A673 (cell line): ENCODE measurements around the gene HECTD4. TPM values are rescaled to one million over a fixed set of nuclear protein-coding genes. Genes with fewer than 3 reads are reported as not detected.

Experiments used
- BruUV-seq: library from RNA; stranded (reverse); fragments of 400-500 nt; replicated peaks from 2 replicates; lab custom pipeline; 2021; lab: Mats Ljungman, UMichigan
- CTCF ChIA-PET: fragments of 300-600 bp; sonication (Branson Sonifier 250); formaldehyde crosslinking; loops from one replicate; lab custom pipeline; 2022; ENCODE audit warnings: antibody characterized with exemption; lab: Charles Lee
- POLR2A ChIA-PET: fragments of 300-600 bp; sonication (Branson Sonifier 250); formaldehyde crosslinking; loops from one replicate; lab custom pipeline; 2022; ENCODE audit warnings: antibody characterized with exemption; ENCODE audit not compliant: low non-redundant PET; lab: Charles Lee
- DNase-seq: peaks from one replicate; pipeline ENCODE4 v3.0.0-alpha.2; 2015; ENCODE audit warnings: low spot score
- H3K27ac ChIP-seq: fragments of 200-600 bp; sonication (generic); 2 replicates; pipeline ENCODE4 v1.5.1; 2016; ENCODE audit warnings: mixed run types, low read depth, mild to moderate bottlenecking, mixed read lengths, antibody characterized with exemption, low read length; ENCODE audit not compliant: poor library complexity, severe bottlenecking
- H3K27me3 ChIP-seq: fragments of 200-600 bp; sonication (generic); replicated peaks from 2 replicates; pipeline ENCODE4 v1.6.1; 2017; ENCODE audit warnings: mixed run types, low read depth, mild to moderate bottlenecking, mixed read lengths, antibody characterized with exemption, low read length; ENCODE audit not compliant: insufficient read depth, poor library complexity
- H3K36me3 ChIP-seq: fragments of 200-600 bp; sonication (generic); 2 replicates; pipeline ENCODE4 v1.6.1; 2016; ENCODE audit warnings: mixed run types, mild to moderate bottlenecking, mixed read lengths, antibody characterized with exemption, low read length; ENCODE audit not compliant: insufficient read depth, poor library complexity, severe bottlenecking
- H3K4me1 ChIP-seq: fragments of 200-600 bp; sonication (generic); 2 replicates; pipeline ENCODE4 v1.6.1; 2017; ENCODE audit warnings: mixed run types, mild to moderate bottlenecking, mixed read lengths, antibody characterized with exemption, low read length; ENCODE audit not compliant: insufficient read depth, poor library complexity, severe bottlenecking
- H3K4me3 ChIP-seq: fragments of 200-600 bp; sonication (generic); 2 replicates; pipeline ENCODE4 v1.5.1; 2016; ENCODE audit warnings: low read depth, mixed run types, mild to moderate bottlenecking, mixed read lengths, low read length; ENCODE audit not compliant: poor library complexity, severe bottlenecking
- H3K9me3 ChIP-seq: fragments of 200-600 bp; sonication (generic); 2 replicates; pipeline ENCODE4 v1.6.1; 2016; ENCODE audit warnings: mixed run types, low read depth, mild to moderate bottlenecking, mixed read lengths, antibody characterized with exemption, low read length; ENCODE audit not compliant: poor library complexity, severe bottlenecking
- EZH2 ChIP-seq: fragments of 200-600 bp; sonication (generic); IDR thresholded peaks from 2 replicates; pipeline ENCODE4 v1.6.1; 2017; ENCODE audit warnings: borderline replicate concordance, low read depth, mild to moderate bottlenecking, mixed read lengths, antibody characterized with exemption, low read length; ENCODE audit not compliant: poor library complexity, severe bottlenecking
- intact Hi-C: fragments of 100-400 bp; cut with micrococcal nuclease; formaldehyde crosslinking; loops from one replicate; pipeline ENCODE4 v1.10.0; 2022; ENCODE audit not compliant: unreplicated experiment
- total RNA-seq: library from RNA; stranded (reverse); gene quantifications from 2 replicates; pipeline ENCODE4 v1.2.3, GENCODE V29; 2021
- TF ChIP-seq, protein P1 (sequence below): fragments of 300-800, 200-600 bp; sonication (generic); conservative IDR thresholded peaks from 2 replicates; pipeline ENCODE4 v1.5.1; 2017; ENCODE audit warnings: low read depth, mild to moderate bottlenecking, antibody characterized with exemption, low read length, moderate library complexity, mixed read lengths

HECTD4 gene
- total RNA-seq, 1 experiment from 2014 or later: 52.1 TPM

- POLR2A ChIA-PET: no interaction called here
- H3K4me1 ChIP-seq: no peaks in the 10 kb centered on the region
- H3K27ac ChIP-seq: no peak overlapping the region
- no peak overlapping the region for H3K4me3 ChIP-seq
- CTCF ChIA-PET: no interaction called here
- H3K9me3 ChIP-seq: no peaks in the 10 kb centered on the region
- no TSS peak for BruUV-seq
- no peak for TF ChIP-seq EZH2
- no peak for DNase-seq
- H3K36me3 ChIP-seq: peaks cover 38% of the 10 kb centered on the region
- intact Hi-C loops: no loop called here
- H3K27me3 ChIP-seq: no peaks in the 10 kb centered on the region
Observed at GRCh38 chr12:112241176-112241575, 141.1 kb downstream of the HECTD4 start.

GRCh38 chr12:112239881-112240280, 142.3 kb downstream of the HECTD4 start:
- Histone ChIP-seq H3K4me1 (no peaks in the 10 kb centered on the region), H3K9me3 (no peaks in the 10 kb centered on the region), H3K27ac (no peak overlapping the region), H3K4me3 (no peak overlapping the region), H3K36me3 (peaks cover 47% of the 10 kb centered on the region), H3K27me3 (no peaks in the 10 kb centered on the region)
- no TSS peak for BruUV-seq
- ChIA-PET CTCF (no interaction called here), POLR2A (no interaction called here)
- TF ChIP-seq, protein P1, sequence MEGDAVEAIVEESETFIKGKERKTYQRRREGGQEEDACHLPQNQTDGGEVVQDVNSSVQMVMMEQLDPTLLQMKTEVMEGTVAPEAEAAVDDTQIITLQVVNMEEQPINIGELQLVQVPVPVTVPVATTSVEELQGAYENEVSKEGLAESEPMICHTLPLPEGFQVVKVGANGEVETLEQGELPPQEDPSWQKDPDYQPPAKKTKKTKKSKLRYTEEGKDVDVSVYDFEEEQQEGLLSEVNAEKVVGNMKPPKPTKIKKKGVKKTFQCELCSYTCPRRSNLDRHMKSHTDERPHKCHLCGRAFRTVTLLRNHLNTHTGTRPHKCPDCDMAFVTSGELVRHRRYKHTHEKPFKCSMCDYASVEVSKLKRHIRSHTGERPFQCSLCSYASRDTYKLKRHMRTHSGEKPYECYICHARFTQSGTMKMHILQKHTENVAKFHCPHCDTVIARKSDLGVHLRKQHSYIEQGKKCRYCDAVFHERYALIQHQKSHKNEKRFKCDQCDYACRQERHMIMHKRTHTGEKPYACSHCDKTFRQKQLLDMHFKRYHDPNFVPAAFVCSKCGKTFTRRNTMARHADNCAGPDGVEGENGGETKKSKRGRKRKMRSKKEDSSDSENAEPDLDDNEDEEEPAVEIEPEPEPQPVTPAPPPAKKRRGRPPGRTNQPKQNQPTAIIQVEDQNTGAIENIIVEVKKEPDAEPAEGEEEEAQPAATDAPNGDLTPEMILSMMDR: no peak
- no peak for TF ChIP-seq EZH2
- intact Hi-C loops: no loop called here
- DNase-seq: no peak

DNA sequence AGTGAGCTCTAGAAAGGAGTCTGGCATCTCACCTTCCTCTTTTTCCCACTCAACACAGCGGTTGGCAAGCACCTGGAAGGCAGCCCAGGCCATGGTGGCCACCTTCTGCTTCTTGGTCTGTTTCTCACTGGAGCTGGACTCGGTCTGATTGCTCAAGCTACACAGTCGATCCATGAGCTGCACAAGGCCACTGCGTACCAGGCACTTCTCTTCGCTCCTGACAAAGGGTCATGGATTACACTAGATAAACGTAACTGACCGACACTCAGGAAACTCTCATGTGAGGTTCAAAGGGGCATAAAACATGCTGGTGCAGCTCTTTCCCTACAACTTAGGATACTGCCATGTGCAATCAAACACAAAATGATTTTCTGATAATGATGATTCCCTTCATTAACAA, 143.2 kb downstream of the HECTD4 start:
- POLR2A ChIA-PET: no interaction called here
- H3K9me3 ChIP-seq: no peaks in the 10 kb centered on the region
- H3K4me3 ChIP-seq: no peak overlapping the region
- intact Hi-C loops: no loop called here
- no peak for DNase-seq
- BruUV-seq: no TSS peak
- no peak for TF ChIP-seq EZH2
- TF ChIP-seq, protein P1: no peak
- CTCF ChIA-PET: no interaction called here
- no peak overlapping the region for H3K27ac ChIP-seq
- no peaks in the 10 kb centered on the region for H3K4me1 ChIP-seq
- no peaks in the 10 kb centered on the region for H3K27me3 ChIP-seq
- H3K36me3 ChIP-seq: peaks cover 46% of the 10 kb centered on the region

- no peak for TF ChIP-seq EZH2
- TF ChIP-seq, protein P1: no peak
- POLR2A ChIA-PET: no interaction called here
- no TSS peak for BruUV-seq
- no peak overlapping the region for H3K27ac ChIP-seq
- DNase-seq: no peak
- no peak overlapping the region for H3K4me3 ChIP-seq
- H3K36me3 ChIP-seq: peaks cover 45% of the 10 kb centered on the region
- CTCF ChIA-PET: no interaction called here
- H3K4me1 ChIP-seq: no peaks in the 10 kb centered on the region
- H3K9me3 ChIP-seq: no peaks in the 10 kb centered on the region
- no peaks in the 10 kb centered on the region for H3K27me3 ChIP-seq
- intact Hi-C loops: no loop called here
Observed at GRCh38 chr12:112238441-112238840, 143.8 kb downstream of the HECTD4 start.
